HG03139 (cell line): ENCODE data around the gene CAMK2B.
"Not testable (repeated sequence)": the region's sequence is repeated elsewhere in the genome, so short reads cannot be mapped to it uniquely, and the experiment has no call there.

Experiments
- ATAC-seq: cut with Tn5 transposase; IDR thresholded peaks from one replicate; pipeline ENCODE4 v1.9.1; 2021; ENCODE audit not compliant: unreplicated experiment

CAMK2B gene

GRCh38 chr7:44176486-44176885 lies 148.9 kb downstream of the CAMK2B start:
- ATAC-seq, result no peak

DNA sequence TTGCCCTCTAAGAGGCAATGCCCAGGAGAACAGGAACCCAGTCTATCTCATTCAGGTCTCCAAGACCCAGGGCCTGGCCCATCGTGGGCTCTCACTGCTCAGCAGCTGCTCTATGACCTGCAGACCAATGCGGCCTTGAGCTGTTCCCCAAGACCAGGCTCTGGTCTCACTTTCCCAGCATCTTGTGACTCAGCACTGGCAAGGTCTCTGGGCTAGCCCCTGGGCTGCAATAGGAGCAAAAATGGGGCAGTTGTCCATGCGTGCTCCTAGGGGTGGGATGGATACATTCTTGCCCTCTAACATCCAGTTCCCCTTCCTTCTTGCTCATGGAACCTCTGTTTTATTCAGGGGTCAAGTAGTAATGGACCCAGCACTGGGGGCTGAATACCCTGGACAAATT lies 149.7 kb downstream of the CAMK2B start:
- no peak for ATAC-seq

DNA sequence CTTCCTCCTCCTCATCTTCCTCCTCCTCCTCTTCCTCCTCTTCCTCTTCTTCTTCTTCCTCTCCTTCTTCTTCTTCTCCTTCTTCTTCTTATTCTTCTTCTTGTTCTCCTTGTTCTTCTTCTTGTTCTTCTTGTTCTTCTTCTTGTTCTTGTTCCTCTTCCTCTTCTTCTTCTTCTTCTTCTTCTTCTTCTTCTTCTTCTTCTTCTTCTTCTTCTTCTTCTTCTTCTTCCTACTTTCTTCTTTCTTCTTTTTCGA lies 150.8 kb downstream of the CAMK2B start:
- not testable (repeated sequence) for ATAC-seq

- no peak for ATAC-seq
Observed at GRCh38 chr7:44173911-44174693, 151.3 kb downstream of the CAMK2B start.

DNA sequence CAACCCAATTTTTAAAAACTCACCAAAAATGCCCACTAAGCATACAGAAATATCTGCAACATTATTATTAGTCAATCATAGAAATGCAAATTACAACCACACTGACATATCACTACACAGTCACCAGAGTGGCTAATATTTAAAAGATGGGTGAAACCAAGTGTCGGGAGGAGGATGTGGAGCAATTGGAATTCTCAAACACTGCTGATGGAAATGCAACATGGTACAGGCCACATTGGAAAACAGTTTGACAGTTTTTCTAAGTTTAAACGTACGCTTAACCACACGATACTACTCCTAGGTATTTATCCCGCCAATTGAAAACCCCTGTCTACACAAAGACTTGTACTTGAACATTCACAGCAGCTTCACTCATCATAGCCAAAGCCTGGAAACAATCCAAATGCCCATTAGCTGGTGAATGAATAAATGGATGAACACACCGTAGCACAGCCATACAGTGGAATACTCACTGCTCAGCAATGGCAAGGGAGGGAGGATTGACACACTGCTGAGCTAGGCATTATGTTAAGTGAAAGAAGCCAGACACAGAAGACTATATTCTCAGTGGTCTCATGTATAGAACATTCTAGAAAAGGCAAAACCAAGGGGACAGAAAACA lies 152.5 kb downstream of the CAMK2B start:
- no peak for ATAC-seq

GRCh38 chr7:44172352-44172751 lies 153.0 kb downstream of the CAMK2B start:
- no peak for ATAC-seq

DNA sequence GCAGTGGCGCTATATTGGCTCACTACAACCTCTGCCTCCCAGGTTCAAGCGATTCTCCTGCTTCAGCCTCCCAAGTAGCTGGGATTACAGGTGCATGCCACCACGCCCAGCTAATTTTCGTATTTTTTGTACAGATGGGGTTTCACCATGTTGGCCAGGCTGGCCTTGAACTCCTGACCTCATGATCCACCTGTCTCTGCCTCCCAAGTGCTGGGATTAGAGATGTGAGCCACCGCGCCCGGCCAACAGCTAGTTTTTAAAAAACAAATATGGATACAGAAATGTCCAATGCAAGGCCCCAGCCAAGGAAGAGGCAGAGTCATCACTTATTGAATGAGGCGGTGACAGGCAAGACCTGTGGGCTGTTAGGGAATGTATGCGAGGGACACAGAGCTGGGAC lies 153.5 kb downstream of the CAMK2B start:
- not testable (repeated sequence) for ATAC-seq

DNA sequence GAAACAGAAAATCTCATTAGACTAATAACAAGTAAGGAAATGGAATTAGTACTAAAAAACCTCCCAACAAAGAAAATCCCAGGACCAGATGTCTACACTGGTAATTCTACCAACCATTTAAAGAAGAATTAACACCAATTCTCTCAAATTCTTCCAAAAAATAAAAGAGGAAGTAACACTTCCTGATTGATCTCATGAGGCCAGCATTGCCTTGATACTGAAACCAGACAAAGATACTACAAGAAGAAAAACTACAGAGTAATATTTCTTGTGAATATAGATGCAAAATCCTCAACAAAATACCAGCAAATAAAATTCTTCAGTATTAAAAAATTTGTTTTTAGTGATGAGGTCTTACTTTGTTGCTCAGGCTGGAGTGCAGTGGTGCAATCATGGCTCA lies 157.5 kb downstream of the CAMK2B start:
- no peak for ATAC-seq
